A549 (cell line): ENCODE measurements around the gene PEF1. TPM values are rescaled to one million over a fixed set of nuclear protein-coding genes. Genes with fewer than 3 reads are reported as not detected.

ENCODE experiments used
- ATAC-seq, 2 experiments: fragments of 200-7000 bp in 1 of 2; fragments of >200 bp in 1 of 2; cut with Nextera tagmentation in 1 of 2; cut with Tn5 transposase in 1 of 2; 3 replicates each; pipeline versions ENCODE4 v1.8.0 to v1.9.1; 2018 to 2020; ENCODE audit warnings: mild to moderate bottlenecking in 1 of 2, moderate library complexity in 1 of 2
- CTCF ChIA-PET: fragments of 300-600 bp; sonication (Branson Sonifier 250); formaldehyde crosslinking; extraction: SDS; loops from one replicate; lab custom pipeline; 2021; ENCODE audit warnings: antibody characterized with exemption, inconsistent platforms; lab: Yijun Ruan, JAX
- POLR2A ChIA-PET: fragments of 350-600 bp; formaldehyde crosslinking; extraction: SDS; loops from one replicate; lab custom pipeline; 2021; ENCODE audit warnings: antibody characterized with exemption, inconsistent platforms; lab: Yijun Ruan, JAX
- DNase-seq, 2 experiments: peaks; one replicate each; pipeline versions ENCODE4 v3.0.0 to v3.0.0-alpha.2; 2011 to 2016; ENCODE audit warnings: low read depth in 1 of 2, low spot score in 1 of 2
- FAIRE-seq: peaks from 2 replicates; lab custom pipeline; 2011; peaks lifted over from hg19 to GRCh38; lab: Jason Lieb, UNC
- H3K27ac ChIP-seq, 2 experiments: fragments of >200 bp; sonication (Bioruptor Twin); formaldehyde crosslinking; 3 replicates each; pipeline ENCODE4 v1.5.1; 2016 to 2017
- H3K4me1 ChIP-seq: fragments of >200 bp; sonication (Bioruptor Twin); formaldehyde crosslinking; 3 replicates; pipeline ENCODE4 v1.6.1; 2016
- H3K4me2 ChIP-seq: fragments of >200 bp; sonication (Bioruptor Twin); formaldehyde crosslinking; 3 replicates; pipeline ENCODE4 v1.6.1; 2016
- H3K4me3 ChIP-seq: fragments of >200 bp; sonication (Bioruptor Twin); formaldehyde crosslinking; 3 replicates; pipeline ENCODE4 v1.5.1; 2016
- H3K9me3 ChIP-seq: fragments of >200 bp; sonication (Bioruptor Twin); formaldehyde crosslinking; 3 replicates; pipeline ENCODE4 v1.6.1; 2016
- BCL3 ChIP-seq: fragments of >200 bp; sonication (Bioruptor Twin); formaldehyde crosslinking; IDR thresholded peaks from 3 replicates; pipeline ENCODE4 v1.6.1; 2016
- EHF ChIP-seq: fragments of 250-450 bp; sonication (Bioruptor Pico); IDR thresholded peaks from 2 replicates; pipeline ENCODE4 v1.5.0; 2020; ENCODE audit warnings: mild to moderate bottlenecking
- HOXB5 ChIP-seq: fragments of 250-450 bp; sonication (Bioruptor Pico); IDR thresholded peaks from 2 replicates; pipeline ENCODE4 v1.5.0; 2020; ENCODE audit warnings: mild to moderate bottlenecking, moderate library complexity
- JUNB ChIP-seq: fragments of >200 bp; sonication (Bioruptor Twin); formaldehyde crosslinking; IDR thresholded peaks from 2 replicates; pipeline ENCODE4 v1.6.1; 2016
- KDM5A ChIP-seq: fragments of 200-600 bp; sonication (generic); IDR thresholded peaks from 2 replicates; pipeline ENCODE4 v1.6.1; 2016; ENCODE audit warnings: antibody characterized with exemption, mild to moderate bottlenecking
- MAFK ChIP-seq: fragments of 450-650 bp; IDR thresholded peaks from 2 replicates; pipeline ENCODE4 v1.6.1; 2014; ENCODE audit not compliant: partially characterized antibody
- MAX ChIP-seq: IDR thresholded peaks from 2 replicates; pipeline ENCODE4 v1.6.1; 2012
- PBX3 ChIP-seq: IDR thresholded peaks from 2 replicates; pipeline ENCODE4 v1.6.1; 2012
- RAD21 ChIP-seq, 2 experiments: fragments of >200 bp in 1 of 2; sonication (Bioruptor Twin) in 1 of 2; formaldehyde crosslinking in 1 of 2; IDR thresholded peaks in 1 of 2; conservative IDR thresholded peaks in 1 of 2; 2 replicates in 1 of 2; 3 replicates in 1 of 2; pipeline ENCODE4 v1.6.1; 2012 to 2018; ENCODE audit warnings: inconsistent platforms in 1 of 2
- SMC3 ChIP-seq: fragments of >200 bp; sonication (Bioruptor Twin); formaldehyde crosslinking; IDR thresholded peaks from 3 replicates; pipeline ENCODE4 v1.6.1; 2018; ENCODE audit warnings: inconsistent platforms
- ZFP36 ChIP-seq: fragments of 450-650 bp; IDR thresholded peaks from 2 replicates; pipeline ENCODE4 v1.6.1; 2014; ENCODE audit warnings: borderline replicate concordance; ENCODE audit not compliant: partially characterized antibody
- WGBS: methylation state at CpG from one replicate; pipeline ENCODE4 v1.1.6; 2017; ENCODE audit errors: missing lambda C conversion rate; 5-methylcytosine and 5-hydroxymethylcytosine counted together
- polyA plus RNA-seq, 4 experiments: library from polyadenylated mRNA; depleted of rRNA in 3 of 4; stranded (reverse); fragments of >200 nt; fragmentation: RNase III in 1 of 4; extraction: RNeasy Plus Mini Kit Qiagen cat#74134 plus additional on column Dnase treatment in 1 of 4; gene quantifications; 2 replicates in 3 of 4; 3 replicates in 1 of 4; pipeline ENCODE4 v1.2.3, GENCODE V29; 2011 to 2017
- TF ChIP-seq, protein P1 (sequence below): fragments of 450-650 bp; IDR thresholded peaks from 2 replicates; pipeline ENCODE4 v1.6.1; 2014; ENCODE audit warnings: antibody characterized with exemption
- TF ChIP-seq, protein P2 (sequence below): IDR thresholded peaks from 2 replicates; pipeline ENCODE4 v1.6.1; 2012; ENCODE audit warnings: low read depth, borderline replicate concordance
- TF ChIP-seq, protein P3 (sequence below): fragments of >200 bp; sonication (Bioruptor Twin); formaldehyde crosslinking; IDR thresholded peaks from 3 replicates; pipeline ENCODE4 v1.5.1; 2016

PEF1 gene
- polyA plus RNA-seq, 2 of the 4 experiments (the other 2 are of a cell fraction): 38.3 to 47.6 TPM

DNA sequence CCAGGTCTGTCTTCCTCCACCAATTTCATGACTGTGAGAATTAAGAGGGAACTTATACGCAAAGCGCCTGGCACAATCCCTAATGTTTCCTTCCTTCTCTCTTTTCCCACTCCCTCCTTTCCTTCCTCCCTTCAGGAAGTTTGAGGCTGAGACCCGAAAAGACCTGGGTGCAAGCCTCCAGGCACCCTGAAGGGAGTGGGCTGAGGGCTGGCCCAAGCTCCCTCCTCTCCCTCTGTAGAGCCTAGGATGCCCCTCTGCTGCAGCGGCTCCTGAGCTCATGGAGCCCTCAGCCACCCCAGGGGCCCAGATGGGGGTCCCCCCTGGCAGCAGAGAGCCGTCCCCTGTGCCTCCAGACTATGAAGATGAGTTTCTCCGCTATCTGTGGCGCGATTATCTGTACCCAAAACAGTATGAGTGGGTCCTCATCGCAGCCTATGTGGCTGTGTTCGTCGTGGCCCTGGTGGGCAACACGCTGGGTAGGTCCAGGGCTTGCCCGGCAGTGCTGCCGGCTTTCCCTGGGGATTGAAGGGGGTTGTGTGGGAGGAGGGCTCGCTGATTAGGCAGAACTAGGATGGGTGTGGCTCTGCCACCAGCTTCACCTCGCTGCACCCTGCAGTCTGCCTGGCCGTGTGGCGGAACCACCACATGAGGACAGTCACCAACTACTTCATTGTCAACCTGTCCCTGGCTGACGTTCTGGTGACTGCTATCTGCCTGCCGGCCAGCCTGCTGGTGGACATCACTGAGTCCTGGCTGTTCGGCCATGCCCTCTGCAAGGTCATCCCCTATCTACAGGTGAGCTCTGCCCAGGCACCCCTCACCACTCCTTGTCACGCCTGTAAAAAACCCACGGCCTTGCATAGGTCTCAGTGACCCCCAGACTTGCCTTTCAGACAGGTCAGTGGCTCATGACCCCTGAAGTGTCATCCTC lies 25.5 kb downstream of the PEF1 start:
- no peak overlapping the region for H3K4me2 ChIP-seq
- CTCF ChIA-PET: interaction anchor here (0.7 to 3.5 kb wide), 30 partner anchors 10 to 345 kb away, joined by 3 to 29 read pairs (median 5); partner anchors contain the start of genes PEF1 and TINAGL1
- no peak overlapping the region for H3K27ac ChIP-seq
- TF ChIP-seq MAFK: no peak
- TF ChIP-seq, protein P1, sequence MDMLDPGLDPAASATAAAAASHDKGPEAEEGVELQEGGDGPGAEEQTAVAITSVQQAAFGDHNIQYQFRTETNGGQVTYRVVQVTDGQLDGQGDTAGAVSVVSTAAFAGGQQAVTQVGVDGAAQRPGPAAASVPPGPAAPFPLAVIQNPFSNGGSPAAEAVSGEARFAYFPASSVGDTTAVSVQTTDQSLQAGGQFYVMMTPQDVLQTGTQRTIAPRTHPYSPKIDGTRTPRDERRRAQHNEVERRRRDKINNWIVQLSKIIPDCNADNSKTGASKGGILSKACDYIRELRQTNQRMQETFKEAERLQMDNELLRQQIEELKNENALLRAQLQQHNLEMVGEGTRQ: no peak
- no peak for TF ChIP-seq KDM5A
- TF ChIP-seq PBX3: no peak
- TF ChIP-seq HOXB5 (CRISPR knock-in tag): no peak
- no peak for TF ChIP-seq JUNB
- 82% methylated on average over 18 of the region's 23 CpGs for WGBS
- no peak; a peak in 1 of 6 replicates for ATAC-seq
- H3K9me3 ChIP-seq: no peaks in the 10 kb centered on the region
- POLR2A ChIA-PET: interaction anchor here (1.6 kb wide), 1 partner anchor 70 kb away, joined by 4 read pairs; no protein-coding TSS in a partner anchor
- no peaks in the 10 kb centered on the region for H3K4me1 ChIP-seq
- DNase-seq: no peak
- no peak overlapping the region for H3K4me3 ChIP-seq
- FAIRE-seq: no peak

- no peak for FAIRE-seq
These were observed 26.5 kb downstream of the PEF1 start for GRCh38 chr1:31617916-31618746.

More at GRCh38 chr1:31617916-31618746, 26.5 kb downstream of the PEF1 start:
- DNase-seq (peak; percentile 27 to 51), ATAC-seq (peak; percentile 80 to 92)
- Histone ChIP-seq H3K27ac (peak overlapping the region; percentile 68 to 91; a peak in 5 of 6 replicates), H3K4me3 (peak overlapping the region; percentile 83), H3K9me3 (no peaks in the 10 kb centered on the region), H3K4me2 (peak overlapping the region; percentile 100), H3K4me1 (no peaks in the 10 kb centered on the region)
- ChIA-PET POLR2A (interaction anchor here (1.6 kb wide), 1 partner anchor 69 kb away, joined by 4 read pairs; no protein-coding TSS in a partner anchor), CTCF (interaction anchor here (0.5 to 3.5 kb wide), 38 partner anchors 8 to 423 kb away, joined by 3 to 29 read pairs (median 4); partner anchors contain the start of genes PEF1 and TINAGL1)
- 24% methylated on average over 19 of the region's 56 CpGs for WGBS
- TF ChIP-seq BCL3: no peak
- TF ChIP-seq RAD21 (conservative IDR thresholded peaks at IDR 0.05 in 1 of 2, IDR thresholded peaks at IDR 0.05 in 1 of 2): peak; percentile 41 to 55; a peak in 4 of 5 replicates
- TF ChIP-seq ZFP36: no peak
- TF ChIP-seq, protein P2, sequence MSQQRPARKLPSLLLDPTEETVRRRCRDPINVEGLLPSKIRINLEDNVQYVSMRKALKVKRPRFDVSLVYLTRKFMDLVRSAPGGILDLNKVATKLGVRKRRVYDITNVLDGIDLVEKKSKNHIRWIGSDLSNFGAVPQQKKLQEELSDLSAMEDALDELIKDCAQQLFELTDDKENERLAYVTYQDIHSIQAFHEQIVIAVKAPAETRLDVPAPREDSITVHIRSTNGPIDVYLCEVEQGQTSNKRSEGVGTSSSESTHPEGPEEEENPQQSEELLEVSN: no peak
- TF ChIP-seq MAX: no peak
- no peak for TF ChIP-seq EHF (CRISPR knock-in tag)
- TF ChIP-seq SMC3: peak; percentile 54
- TF ChIP-seq, protein P3, sequence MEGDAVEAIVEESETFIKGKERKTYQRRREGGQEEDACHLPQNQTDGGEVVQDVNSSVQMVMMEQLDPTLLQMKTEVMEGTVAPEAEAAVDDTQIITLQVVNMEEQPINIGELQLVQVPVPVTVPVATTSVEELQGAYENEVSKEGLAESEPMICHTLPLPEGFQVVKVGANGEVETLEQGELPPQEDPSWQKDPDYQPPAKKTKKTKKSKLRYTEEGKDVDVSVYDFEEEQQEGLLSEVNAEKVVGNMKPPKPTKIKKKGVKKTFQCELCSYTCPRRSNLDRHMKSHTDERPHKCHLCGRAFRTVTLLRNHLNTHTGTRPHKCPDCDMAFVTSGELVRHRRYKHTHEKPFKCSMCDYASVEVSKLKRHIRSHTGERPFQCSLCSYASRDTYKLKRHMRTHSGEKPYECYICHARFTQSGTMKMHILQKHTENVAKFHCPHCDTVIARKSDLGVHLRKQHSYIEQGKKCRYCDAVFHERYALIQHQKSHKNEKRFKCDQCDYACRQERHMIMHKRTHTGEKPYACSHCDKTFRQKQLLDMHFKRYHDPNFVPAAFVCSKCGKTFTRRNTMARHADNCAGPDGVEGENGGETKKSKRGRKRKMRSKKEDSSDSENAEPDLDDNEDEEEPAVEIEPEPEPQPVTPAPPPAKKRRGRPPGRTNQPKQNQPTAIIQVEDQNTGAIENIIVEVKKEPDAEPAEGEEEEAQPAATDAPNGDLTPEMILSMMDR: peak; percentile 70
